IPS DF 19.7 (cell line): ENCODE data around the gene RAB25.
"Not testable (repeated sequence)": the region's sequence is repeated elsewhere in the genome, so short reads cannot be mapped to it uniquely, and the experiment has no call there.

ENCODE experiments used
- DNase-seq: peaks from one replicate; pipeline ENCODE4 v3.0.0-alpha.2; 2013; ENCODE audit warnings: low read depth, low spot score

The RAB25 gene

GRCh38 chr1:156060937-156061636 lies at the start of gene RAB25:
RAB25 (plus strand) TSS chr1:156061160; CDS start chr1:156061401, 241 bp downstream.
- DNase-seq, result no peak

GRCh38 chr1:156012051-156012817 lies 48.7 kb upstream of the RAB25 start:
- no peak for DNase-seq

- DNase-seq, result no peak
These were observed 46.1 kb upstream of the RAB25 start for GRCh38 chr1:156014829-156015228.

- DNase-seq, result no peak
These were observed 41.0 kb upstream of the RAB25 start for GRCh38 chr1:156019946-156020292.

GRCh38 chr1:156020293-156021092 lies 40.5 kb upstream of the RAB25 start, which contains the start of gene SSR2:
SSR2 (minus strand) TSS chr1:156020951; CDS start chr1:156020167, 784 bp downstream.
- peak; percentile 88 for DNase-seq

- DNase-seq, result no peak
These were observed 39.9 kb upstream of the RAB25 start for GRCh38 chr1:156021093-156021428.

GRCh38 chr1:156021954-156022353 lies 39.0 kb upstream of the RAB25 start:
- no peak for DNase-seq

- DNase-seq, result no peak
These were observed 36.2 kb upstream of the RAB25 start for GRCh38 chr1:156024801-156025200.

GRCh38 chr1:156025876-156026275 lies 35.1 kb upstream of the RAB25 start:
- peak; percentile 25 for DNase-seq

GRCh38 chr1:156026588-156026987 lies 34.4 kb upstream of the RAB25 start:
- DNase-seq, result no peak

- no peak for DNase-seq
These were observed 27.9 kb upstream of the RAB25 start for GRCh38 chr1:156033011-156033410.

- DNase-seq, result not testable (repeated sequence)
These were observed 26.0 kb upstream of the RAB25 start for GRCh38 chr1:156034991-156035390.

- DNase-seq, result no peak
These were observed 18.1 kb upstream of the RAB25 start for GRCh38 chr1:156042828-156043227.

GRCh38 chr1:156045076-156045475 lies 15.9 kb upstream of the RAB25 start:
- DNase-seq, result no peak

GRCh38 chr1:156048663-156049258 lies 12.2 kb upstream of the RAB25 start:
- DNase-seq, result no peak

GRCh38 chr1:156050376-156050775 lies 10.6 kb upstream of the RAB25 start:
- DNase-seq, result no peak

- no peak for DNase-seq
These were observed 9.8 kb upstream of the RAB25 start for GRCh38 chr1:156051011-156051725.

GRCh38 chr1:156052862-156053767 lies 7.8 kb upstream of the RAB25 start:
- no peak for DNase-seq

GRCh38 chr1:156053768-156054499 lies 7.0 kb upstream of the RAB25 start, which contains the start of gene UBQLN4:
UBQLN4 (minus strand) TSS chr1:156053798; CDS start chr1:156053701, 97 bp downstream.
- no peak for DNase-seq
